ENCODE data around the gene CNTFR. TPM values are rescaled to one million over a fixed set of nuclear protein-coding genes. Genes with fewer than 3 reads are reported as not detected.

The CNTFR gene
- total and polyA plus RNA-seq, 10 of the 15 experiments (the other 5 are each of a cell fraction or from before 2014, with no cell fraction given): not detected

- 0 out of 2 replicates have a peak, but pooled peaks have one; percentile 22 for TF ChIP-seq NKRF (conservative IDR thresholded peaks at IDR 0.05)
- TF ChIP-seq BRCA1 (IDR thresholded peaks at IDR 0.05; ENCODE audit: low read depth, low read length): no peak
- TF ChIP-seq BHLHE40 (IDR thresholded peaks at IDR 0.05; ENCODE audit: borderline replicate concordance in 1 of 2, low read depth in 2 of 2, low read length in 1 of 2): peak; percentile 9 to 77; a peak in 1 of 4 replicates
- no peak for TF ChIP-seq KLF5 (IDR thresholded peaks at IDR 0.05; ENCODE audit: partially characterized antibody)
- TF ChIP-seq NFYA (IDR thresholded peaks at IDR 0.05; ENCODE audit: borderline replicate concordance, low read depth, low read length): no peak
- TF ChIP-seq NFIC (IDR thresholded peaks at IDR 0.05; ENCODE audit: low read depth, low read length): no peak
- TF ChIP-seq EGR1 (IDR thresholded peaks at IDR 0.05; ENCODE audit: borderline replicate concordance in 1 of 2, low read depth in 2 of 2, low read length in 2 of 2): peak in 1 of 2 experiments; percentile 68; a peak in 1 of 3 replicates
- no peak for TF ChIP-seq SMAD1 (IDR thresholded peaks at IDR 0.05; ENCODE audit: low read depth, partially characterized antibody)
Observed at GRCh38 chr9:34611811-34612787, 22.6 kb upstream of the CNTFR start, which contains the start of gene RPP25L (continued).
